ENCODE data around the gene GCFC2.
A peak's percentile ranks its signal among the peaks of the same experiment; 100 is the strongest.

GCFC2 gene

DNA sequence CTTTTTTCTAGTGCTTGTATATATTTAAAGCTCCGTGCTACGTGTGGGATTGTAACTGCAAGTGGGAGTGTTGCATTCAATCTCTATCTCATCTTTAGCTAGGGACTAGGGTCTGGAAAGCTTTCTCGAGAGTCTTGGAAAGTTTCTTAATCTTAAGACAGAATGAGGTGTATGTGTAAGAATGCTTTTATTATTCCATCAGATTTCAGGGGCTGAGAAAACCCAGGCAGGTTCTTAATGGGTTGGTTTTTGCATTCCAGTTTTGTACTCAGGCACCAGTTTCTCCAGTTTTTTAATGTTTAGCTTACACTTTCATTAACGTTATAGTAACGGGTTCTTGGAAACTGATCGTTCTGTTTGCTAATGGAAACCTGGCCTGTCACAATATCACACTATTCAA is 43.8 kb downstream of the GCFC2 start:
- no peak for DNase-seq (ENCODE audit: extremely low read depth, insufficient read length)
- no peak for TF ChIP-seq CTCF (IDR thresholded peaks at IDR 0.05; ENCODE audit: insufficient read depth, low read length, poor library complexity, severe bottlenecking)
- Histone ChIP-seq H3K4me3 (replicated peaks; ENCODE audit: low read depth, low read length) (no peak overlapping the region), H3K27me3 (replicated peaks; ENCODE audit: control insufficient read depth, insufficient read depth, low read length) (no peaks in the 10 kb centered on the region), H3K36me3 (ENCODE audit: control insufficient read depth, insufficient read depth, low read length) (no peaks in the 10 kb centered on the region; the same call in 1 of the 2 replicates)

GRCh38 chr2:75657798-75658197 is 52.9 kb downstream of the GCFC2 start:
- Histone ChIP-seq H3K4me3 (replicated peaks; ENCODE audit: low read depth, low read length) (no peak overlapping the region), H3K36me3 (ENCODE audit: control insufficient read depth, insufficient read depth, low read length) (peaks cover 8% of the 10 kb centered on the region), H3K27me3 (replicated peaks; ENCODE audit: control insufficient read depth, insufficient read depth, low read length) (no peaks in the 10 kb centered on the region)
- no peak for DNase-seq (ENCODE audit: extremely low read depth, insufficient read length)
- TF ChIP-seq CTCF (IDR thresholded peaks at IDR 0.05; ENCODE audit: insufficient read depth, low read length, poor library complexity, severe bottlenecking) = no peak

DNA sequence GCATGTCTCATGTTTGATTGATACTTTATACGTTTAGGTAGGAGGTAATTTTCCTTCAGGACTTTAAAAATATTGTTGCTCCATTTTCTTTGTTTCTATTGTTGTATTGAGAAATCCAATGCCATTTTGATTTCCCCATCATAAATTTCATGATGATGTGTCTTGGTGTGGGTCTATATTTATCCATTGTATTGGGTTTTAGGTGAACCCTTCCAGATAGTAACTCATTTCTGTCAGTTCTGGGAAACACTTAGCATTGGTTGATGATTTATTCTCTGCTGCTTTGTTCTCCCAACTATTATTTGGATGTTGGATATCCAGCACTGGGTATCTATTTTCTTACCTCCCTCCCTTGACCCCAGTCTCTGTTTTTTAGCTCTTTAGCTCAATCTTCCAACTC is 54.2 kb downstream of the GCFC2 start:
- Histone ChIP-seq H3K27me3 (replicated peaks; ENCODE audit: control insufficient read depth, insufficient read depth, low read length) (no peaks in the 10 kb centered on the region), H3K36me3 (ENCODE audit: control insufficient read depth, insufficient read depth, low read length) (peaks cover 8% of the 10 kb centered on the region), H3K4me3 (replicated peaks; ENCODE audit: low read depth, low read length) (no peak overlapping the region)
- DNase-seq (ENCODE audit: extremely low read depth, insufficient read length) = no peak
- TF ChIP-seq CTCF (IDR thresholded peaks at IDR 0.05; ENCODE audit: insufficient read depth, low read length, poor library complexity, severe bottlenecking) = no peak

DNA sequence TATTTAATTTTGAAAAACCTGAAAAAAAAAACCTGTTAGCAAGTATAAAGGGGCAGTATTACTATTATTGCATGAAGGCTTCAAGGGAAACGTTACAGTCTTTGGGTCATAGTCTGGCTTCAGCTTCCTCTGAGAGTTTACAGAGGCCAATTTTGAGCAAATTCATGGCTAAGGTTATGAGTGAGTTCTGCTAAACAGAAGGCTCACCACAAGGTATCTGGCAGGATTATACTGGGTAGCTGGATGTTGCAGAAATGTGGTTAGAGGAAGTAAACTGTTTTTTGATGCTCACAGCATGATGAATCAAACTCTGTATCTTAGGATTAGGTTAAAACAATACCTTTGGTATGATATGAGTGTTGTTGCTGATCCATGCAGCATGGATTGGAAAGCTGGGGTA is 54.9 kb downstream of the GCFC2 start:
- DNase-seq (ENCODE audit: extremely low read depth, insufficient read length) = no peak
- Histone ChIP-seq H3K4me3 (replicated peaks; ENCODE audit: low read depth, low read length) (no peak overlapping the region), H3K36me3 (ENCODE audit: control insufficient read depth, insufficient read depth, low read length) (peaks cover 7% of the 10 kb centered on the region), H3K27me3 (replicated peaks; ENCODE audit: control insufficient read depth, insufficient read depth, low read length) (no peaks in the 10 kb centered on the region)
- no peak for TF ChIP-seq CTCF (IDR thresholded peaks at IDR 0.05; ENCODE audit: insufficient read depth, low read length, poor library complexity, severe bottlenecking)

DNA sequence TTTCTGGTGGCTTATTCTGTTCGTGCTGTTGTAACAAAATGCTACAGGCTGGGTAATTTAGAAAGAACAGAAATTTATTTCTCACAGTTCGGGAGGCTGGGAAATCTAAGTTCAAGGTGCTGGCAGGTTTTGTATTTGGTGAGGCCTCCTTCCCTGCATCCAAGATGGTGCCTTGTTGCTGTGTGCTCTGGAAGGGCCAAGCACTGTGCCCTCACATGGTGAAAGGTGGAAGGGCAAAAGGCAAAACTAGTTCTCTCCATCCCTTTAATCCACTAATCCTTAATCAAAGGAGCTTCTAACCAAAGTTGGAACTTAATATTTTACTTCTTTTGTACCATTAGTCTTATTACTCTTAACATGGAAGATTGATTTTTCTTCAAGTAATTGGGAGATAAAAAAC is 56.7 kb downstream of the GCFC2 start:
- H3K4me3 ChIP-seq (replicated peaks; ENCODE audit: low read depth, low read length) = no peak overlapping the region
- H3K27me3 ChIP-seq (replicated peaks; ENCODE audit: control insufficient read depth, insufficient read depth, low read length) = no peaks in the 10 kb centered on the region
- no peak for TF ChIP-seq CTCF (IDR thresholded peaks at IDR 0.05; ENCODE audit: insufficient read depth, low read length, poor library complexity, severe bottlenecking)
- DNase-seq (ENCODE audit: extremely low read depth, insufficient read length) = no peak
- H3K36me3 ChIP-seq (ENCODE audit: control insufficient read depth, insufficient read depth, low read length) = peaks cover 7% of the 10 kb centered on the region

GRCh38 chr2:75647771-75648170 is 62.9 kb downstream of the GCFC2 start:
- TF ChIP-seq CTCF (IDR thresholded peaks at IDR 0.05; ENCODE audit: insufficient read depth, low read length, poor library complexity, severe bottlenecking) = no peak
- peak overlapping the region; percentile 88 for H3K4me3 ChIP-seq (replicated peaks; ENCODE audit: low read depth, low read length)
- DNase-seq (ENCODE audit: extremely low read depth, insufficient read length) = no peak
- H3K36me3 ChIP-seq (ENCODE audit: control insufficient read depth, insufficient read depth, low read length) = no peaks in the 10 kb centered on the region; the same call in 1 of the 2 replicates
- H3K27me3 ChIP-seq (replicated peaks; ENCODE audit: control insufficient read depth, insufficient read depth, low read length) = no peaks in the 10 kb centered on the region
